IPS-11a (cell line): ENCODE results near the gene TMEM127.
"Not testable (repeated sequence)": the region's sequence is repeated elsewhere in the genome, so short reads cannot be mapped to it uniquely, and the experiment has no call there.

Experiments
- H3K4me3 ChIP-seq: one replicate; pipeline ENCODE4 v1.5.1; 2013; ENCODE audit warnings: low read depth, low read length, control low read depth

TMEM127 gene

GRCh38 chr2:96265840-96266679 is at the start of gene TMEM127, which contains the start of gene CIAO1:
TSS of gene TMEM127 (minus strand) at chr2:96265997. CDS start at chr2:96265381, 616 bp downstream.
TSS of gene CIAO1 (plus strand) at chr2:96266225. CDS start at chr2:96266351, 126 bp downstream.
- peak within 1 kb of the TSS; percentile 47 for H3K4me3 ChIP-seq

GRCh38 chr2:96315005-96315399 is 49.2 kb upstream of the TMEM127 start:
- no peak overlapping the region for H3K4me3 ChIP-seq

- no peak overlapping the region for H3K4me3 ChIP-seq
These were observed 42.5 kb upstream of the TMEM127 start for GRCh38 chr2:96308248-96308647.

- peak overlapping the region; percentile 91 for H3K4me3 ChIP-seq
These were observed 40.6 kb upstream of the TMEM127 start for GRCh38 chr2:96306370-96306769.

- H3K4me3 ChIP-seq: peak overlapping the region; percentile 91
These were observed 40.1 kb upstream of the TMEM127 start for GRCh38 chr2:96305979-96306308.

- H3K4me3 ChIP-seq: peak within 1 kb of the TSS; percentile 91
These were observed 39.5 kb upstream of the TMEM127 start, which contains the start of gene SNRNP200 for GRCh38 chr2:96305091-96305978. TSS of gene SNRNP200 (minus strand) at chr2:96305546. CDS start at chr2:96305437, 109 bp downstream.

GRCh38 chr2:96304606-96305005 is 38.8 kb upstream of the TMEM127 start:
- peak overlapping the region; percentile 91 for H3K4me3 ChIP-seq

- H3K4me3 ChIP-seq: no peak overlapping the region
These were observed 36.1 kb upstream of the TMEM127 start for GRCh38 chr2:96301865-96302264.

- H3K4me3 ChIP-seq: no peak overlapping the region
These were observed 31.1 kb upstream of the TMEM127 start for GRCh38 chr2:96296925-96297324.

- not testable (repeated sequence) for H3K4me3 ChIP-seq
These were observed 28.5 kb upstream of the TMEM127 start for GRCh38 chr2:96294271-96294670.

GRCh38 chr2:96291751-96292150 is 26.0 kb upstream of the TMEM127 start:
- no peak overlapping the region for H3K4me3 ChIP-seq

- H3K4me3 ChIP-seq: no peak overlapping the region
These were observed 21.6 kb upstream of the TMEM127 start for GRCh38 chr2:96287273-96287856.

GRCh38 chr2:96276787-96277499 is 11.1 kb upstream of the TMEM127 start:
- no peak overlapping the region for H3K4me3 ChIP-seq

- no peak overlapping the region for H3K4me3 ChIP-seq
These were observed 8.7 kb upstream of the TMEM127 start for GRCh38 chr2:96274355-96275056.

- no peak overlapping the region for H3K4me3 ChIP-seq
These were observed 8.0 kb upstream of the TMEM127 start for GRCh38 chr2:96273763-96274162.

GRCh38 chr2:96271995-96272394 is 6.2 kb upstream of the TMEM127 start:
- no peak overlapping the region for H3K4me3 ChIP-seq

GRCh38 chr2:96267159-96267971 is 1.6 kb upstream of the TMEM127 start:
- no peak overlapping the region for H3K4me3 ChIP-seq

- peak overlapping the region; percentile 47 for H3K4me3 ChIP-seq
These were observed 403 bp downstream of the TMEM127 start for GRCh38 chr2:96265349-96265839.
